Measurements from ENCODE around the gene IYD.
"Not testable (repeated sequence)": the region's sequence is repeated elsewhere in the genome, so short reads cannot be mapped to it uniquely, and the experiment has no call there.

IYD gene

GRCh38 chr6:150435360-150435759 is 66.5 kb downstream of the IYD start:
- no peak for DNase-seq (ENCODE audit: low spot score)

GRCh38 chr6:150435832-150436231 is 67.0 kb downstream of the IYD start:
- no peak for DNase-seq (ENCODE audit: low spot score)

GRCh38 chr6:150439373-150439772 is 70.6 kb downstream of the IYD start:
- no peak for DNase-seq (ENCODE audit: low spot score)

GRCh38 chr6:150443621-150444020 is 74.8 kb downstream of the IYD start:
- no peak for DNase-seq (ENCODE audit: low spot score)

- no peak for DNase-seq (ENCODE audit: low spot score)
These were observed 75.5 kb downstream of the IYD start for GRCh38 chr6:150444308-150444707.

- DNase-seq (ENCODE audit: low spot score) = no peak
These were observed 76.7 kb downstream of the IYD start for GRCh38 chr6:150445486-150445885.

- DNase-seq (ENCODE audit: low spot score) = no peak
These were observed 79.4 kb downstream of the IYD start for GRCh38 chr6:150448221-150448620.

GRCh38 chr6:150449055-150449454 is 80.2 kb downstream of the IYD start:
- not testable (repeated sequence) for DNase-seq (ENCODE audit: low spot score)

GRCh38 chr6:150450918-150451317 is 82.1 kb downstream of the IYD start:
- DNase-seq (ENCODE audit: low spot score) = no peak

GRCh38 chr6:150451807-150452427 is 83.1 kb downstream of the IYD start:
- DNase-seq (ENCODE audit: low spot score) = no peak

- DNase-seq (ENCODE audit: low spot score) = no peak
These were observed 83.8 kb downstream of the IYD start for GRCh38 chr6:150452428-150453243.

- no peak for DNase-seq (ENCODE audit: low spot score)
These were observed 84.5 kb downstream of the IYD start for GRCh38 chr6:150453357-150453756.
